ENCODE data around the gene NEK10.

GRCh38 chr3:27252646-27253045 lies 116.5 kb downstream of the NEK10 start:
- TF ChIP-seq CTCF (IDR thresholded peaks at IDR 0.05) (no peak), POLR2A (IDR thresholded peaks at IDR 0.05) (no peak), EP300 (IDR thresholded peaks at IDR 0.05) (no peak)

Data from ovary (tissue), 3 donors.